Pancreas (tissue), 10 donors: ENCODE data around the gene SEPTIN1. TPM values are rescaled to one million over a fixed set of nuclear protein-coding genes. Genes with fewer than 3 reads are reported as not detected.

Experiments
- ATAC-seq, 4 donors: fragments of 200-7000 bp; cut with Tn5 transposase; one replicate each; pipeline versions ENCODE4 v1.8.0 to v1.9.1; 2020; ENCODE audit warnings: mild to moderate bottlenecking in 4 of 4, moderate library complexity in 4 of 4
- DNase-seq, 6 donors: peaks; one replicate each; pipeline ENCODE4 v3.0.0-alpha.2; 2020
- FAIRE-seq: peaks from 2 replicates; lab custom pipeline; 2012; peaks lifted over from hg19 to GRCh38; lab: Jason Lieb, UNC
- H3K27ac ChIP-seq, 4 donors: fragments of 200-600 bp; sonication (generic); 1 replicate in 3 of 4; 2 replicates in 1 of 4; pipeline versions ENCODE4 v1.5.0 to v1.8.0; 2020
- H3K27me3 ChIP-seq, 4 donors: fragments of 200-600 bp; one replicate each; pipeline ENCODE4 v1.8.0; 2021
- H3K36me3 ChIP-seq, 3 donors: fragments of 200-600 bp; sonication (generic) in 1 of 3; one replicate each; pipeline versions ENCODE4 v1.5.0 to v1.8.0; 2020 to 2021
- H3K4me1 ChIP-seq, 3 donors: fragments of 200-600 bp; one replicate each; pipeline ENCODE4 v1.8.0; 2021
- H3K4me3 ChIP-seq, 4 donors: fragments of 200-600 bp; sonication (generic) in 2 of 4; one replicate each; pipeline versions ENCODE4 v1.5.0 to v1.8.0; 2020 to 2021
- H3K9me3 ChIP-seq, 4 donors: fragments of 200-600 bp; one replicate each; pipeline ENCODE4 v1.8.0; 2021
- WGBS, 2 donors: extraction: QIAGEN DNeasy Blood & Tissue Kit; methylation state at CpG; one replicate each; pipeline ENCODE4 v1.1.7; 2013; 5-methylcytosine and 5-hydroxymethylcytosine counted together
- intact Hi-C, 3 donors: fragments of 100-400 bp; cut with DNase I; formaldehyde crosslinking; loops; one replicate each; pipeline versions ENCODE4 v1.11.1 to v1.14.2; 2022
- polyA plus RNA-seq, 2 donors: library from polyadenylated mRNA; stranded (reverse); fragments of 200-250 nt; gene quantifications; one replicate each; pipeline ENCODE4 v1.2.3, GENCODE V29; 2013
- total RNA-seq, 6 donors: library from RNA; stranded (reverse); fragmentation: NEBNext Ultra II Directional in 4 of 6; extraction: Animal tissue kit (Norgen Biotek cat#: 25700) in 4 of 6; gene quantifications; one replicate each; pipeline versions ENCODE4 v1.2.1 to v1.2.4, GENCODE V29; 2021 to 2023
- TF ChIP-seq, protein P1 (sequence below), 4 donors: fragments of 200-600 bp; sonication (generic) in 3 of 4; IDR thresholded peaks; one replicate each; pipeline versions ENCODE4 v1.5.0 to v1.8.0; 2021; ENCODE audit warnings: antibody characterized with exemption in 4 of 4
- donor health status: healthy with polysubstance abuse.
- donor health status: DM: no; HTN: no; CAD: no; lungs with moderate emphysema.
- donor health status: DM: no; HTN: no; CAD: no.
- donor health status: control.
- donor health status: control.
- donor health status: Bipolar disorder and iron deficiency.
- donor health status: DM: yes; HTN: yes; CAD: no.
- donor health status: DM: no; HTN: no; CAD: no.
- donor health status: DM: no; HTN: no; CAD: no.
- donor health status: DM: yes; HTN: yes; CAD: no.

The SEPTIN1 gene
- total and polyA plus RNA-seq, 8 donors = 0.63 to 3.3 (median 1.5) TPM

DNA sequence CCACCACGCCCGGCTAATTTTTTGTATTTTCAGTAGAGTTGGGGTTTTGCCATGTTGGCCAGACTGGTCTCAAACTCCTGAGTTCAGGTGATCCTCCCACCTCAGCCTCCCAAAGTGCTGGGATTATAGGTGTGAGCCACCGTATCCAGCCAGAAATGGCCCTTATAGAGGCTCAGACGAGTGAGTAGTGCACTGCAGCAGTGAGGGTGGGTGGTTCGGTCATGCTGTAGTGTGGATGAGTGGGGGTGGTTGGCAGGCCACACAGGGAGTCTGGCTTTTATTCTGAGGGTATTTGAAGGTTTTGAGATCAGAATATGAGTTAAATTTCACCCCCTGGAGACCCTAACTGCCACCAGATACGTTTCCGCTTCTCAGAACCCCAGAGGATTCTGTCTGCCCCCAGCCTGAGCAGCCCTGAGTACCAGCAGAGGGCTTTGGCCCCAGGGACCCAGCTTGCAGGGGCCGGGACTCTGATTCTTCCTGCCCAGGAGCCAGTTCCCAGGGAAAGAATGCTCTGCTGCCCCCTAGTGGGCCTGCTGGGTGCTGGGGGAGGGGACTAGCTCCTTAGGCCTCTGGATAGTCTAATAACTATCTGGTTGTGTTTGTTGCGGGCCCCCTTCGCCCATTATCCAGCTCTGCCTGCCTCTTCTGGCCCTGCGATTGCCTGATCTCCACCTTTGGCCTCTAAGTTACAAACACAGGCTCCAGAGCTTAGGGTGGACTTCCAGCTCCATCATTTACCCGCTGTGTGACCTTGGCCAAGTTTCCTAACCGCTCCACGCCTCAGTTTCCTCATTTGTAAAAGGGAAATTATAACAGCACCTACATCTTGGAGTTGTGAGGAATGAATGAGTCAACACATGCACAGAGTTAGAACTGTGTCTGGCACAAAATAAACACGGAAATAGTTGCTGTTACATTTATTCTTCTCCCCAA, 27.0 kb upstream of the SEPTIN1 start:
- intact Hi-C loops = no loop called here
- no peak overlapping the region for H3K4me3 ChIP-seq
- H3K4me1 ChIP-seq = peaks cover 18 to 28% (median 21%) of the 10 kb centered on the region in 3 donors
- H3K27me3 ChIP-seq = no peaks in the 10 kb centered on the region
- WGBS, 2 donors = 31 to 43% methylated on average over 15 of the region's 15 CpGs
- peak; percentile 55 to 81 (median 72) for ATAC-seq
- TF ChIP-seq, protein P1, sequence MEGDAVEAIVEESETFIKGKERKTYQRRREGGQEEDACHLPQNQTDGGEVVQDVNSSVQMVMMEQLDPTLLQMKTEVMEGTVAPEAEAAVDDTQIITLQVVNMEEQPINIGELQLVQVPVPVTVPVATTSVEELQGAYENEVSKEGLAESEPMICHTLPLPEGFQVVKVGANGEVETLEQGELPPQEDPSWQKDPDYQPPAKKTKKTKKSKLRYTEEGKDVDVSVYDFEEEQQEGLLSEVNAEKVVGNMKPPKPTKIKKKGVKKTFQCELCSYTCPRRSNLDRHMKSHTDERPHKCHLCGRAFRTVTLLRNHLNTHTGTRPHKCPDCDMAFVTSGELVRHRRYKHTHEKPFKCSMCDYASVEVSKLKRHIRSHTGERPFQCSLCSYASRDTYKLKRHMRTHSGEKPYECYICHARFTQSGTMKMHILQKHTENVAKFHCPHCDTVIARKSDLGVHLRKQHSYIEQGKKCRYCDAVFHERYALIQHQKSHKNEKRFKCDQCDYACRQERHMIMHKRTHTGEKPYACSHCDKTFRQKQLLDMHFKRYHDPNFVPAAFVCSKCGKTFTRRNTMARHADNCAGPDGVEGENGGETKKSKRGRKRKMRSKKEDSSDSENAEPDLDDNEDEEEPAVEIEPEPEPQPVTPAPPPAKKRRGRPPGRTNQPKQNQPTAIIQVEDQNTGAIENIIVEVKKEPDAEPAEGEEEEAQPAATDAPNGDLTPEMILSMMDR (IDR thresholded peaks at IDR 0.05) = peak; percentile 91 to 97 (median 96)
- no peaks in the 10 kb centered on the region for H3K9me3 ChIP-seq
- H3K27ac ChIP-seq = peak overlapping the region in 2 of 4 donors; percentile 47 to 62
- DNase-seq = peak; percentile 86 to 99 (median 94)
- no peak for FAIRE-seq
- no peaks in the 10 kb centered on the region for H3K36me3 ChIP-seq

DNA sequence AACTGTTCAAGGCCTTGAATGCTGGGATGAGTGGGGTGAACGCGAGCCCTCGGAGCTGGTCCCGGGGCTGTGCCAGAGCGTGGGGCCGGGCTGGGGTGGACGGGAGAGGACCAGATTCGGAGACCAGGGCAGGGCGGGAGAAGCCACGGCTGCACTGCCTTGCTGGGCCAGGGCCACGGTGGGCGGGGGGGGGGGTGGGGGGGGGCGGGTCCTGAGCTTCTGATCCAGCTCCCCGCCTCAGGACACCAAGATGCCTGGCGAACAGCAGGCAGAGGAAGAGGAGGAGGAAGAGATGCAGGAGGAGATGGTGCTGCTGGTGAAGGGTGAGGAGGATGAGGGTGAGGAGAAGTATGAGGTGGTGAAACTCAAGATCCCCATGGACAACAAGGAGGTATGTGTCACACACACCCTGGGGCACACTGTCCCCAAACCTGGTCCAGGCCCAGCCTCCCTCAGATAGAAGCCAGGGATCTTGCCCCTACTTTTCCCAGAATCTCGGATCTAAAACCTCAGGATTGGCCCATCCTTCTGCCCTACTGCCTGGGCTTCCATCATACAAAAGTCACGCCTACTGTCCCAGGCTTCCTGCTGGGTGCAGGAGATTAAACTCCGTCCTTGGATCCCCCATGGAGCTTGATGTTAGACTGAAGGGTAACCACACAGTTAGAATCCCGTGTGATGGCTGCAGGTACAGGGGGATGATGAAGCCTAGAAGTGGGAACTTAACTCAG, 25.6 kb upstream of the SEPTIN1 start:
- H3K36me3 ChIP-seq = no peaks in the 10 kb centered on the region
- FAIRE-seq = no peak
- WGBS, 2 donors = 10 to 23% methylated on average over 9 to 18 of the region's 19 CpGs
- peak overlapping the region; percentile 52 to 66 (median 60) for H3K4me3 ChIP-seq
- H3K4me1 ChIP-seq = peaks cover 4 to 14% (median 7%) of the 10 kb centered on the region in 3 donors
- ATAC-seq = peak; percentile 2 to 25 (median 6)
- H3K9me3 ChIP-seq = no peaks in the 10 kb centered on the region
- H3K27ac ChIP-seq = peak overlapping the region; percentile 54 to 86 (median 79)
- intact Hi-C loops = no loop called here
- no peak for DNase-seq
- H3K27me3 ChIP-seq = no peaks in the 10 kb centered on the region
- TF ChIP-seq, protein P1 (IDR thresholded peaks at IDR 0.05) = no peak

DNA sequence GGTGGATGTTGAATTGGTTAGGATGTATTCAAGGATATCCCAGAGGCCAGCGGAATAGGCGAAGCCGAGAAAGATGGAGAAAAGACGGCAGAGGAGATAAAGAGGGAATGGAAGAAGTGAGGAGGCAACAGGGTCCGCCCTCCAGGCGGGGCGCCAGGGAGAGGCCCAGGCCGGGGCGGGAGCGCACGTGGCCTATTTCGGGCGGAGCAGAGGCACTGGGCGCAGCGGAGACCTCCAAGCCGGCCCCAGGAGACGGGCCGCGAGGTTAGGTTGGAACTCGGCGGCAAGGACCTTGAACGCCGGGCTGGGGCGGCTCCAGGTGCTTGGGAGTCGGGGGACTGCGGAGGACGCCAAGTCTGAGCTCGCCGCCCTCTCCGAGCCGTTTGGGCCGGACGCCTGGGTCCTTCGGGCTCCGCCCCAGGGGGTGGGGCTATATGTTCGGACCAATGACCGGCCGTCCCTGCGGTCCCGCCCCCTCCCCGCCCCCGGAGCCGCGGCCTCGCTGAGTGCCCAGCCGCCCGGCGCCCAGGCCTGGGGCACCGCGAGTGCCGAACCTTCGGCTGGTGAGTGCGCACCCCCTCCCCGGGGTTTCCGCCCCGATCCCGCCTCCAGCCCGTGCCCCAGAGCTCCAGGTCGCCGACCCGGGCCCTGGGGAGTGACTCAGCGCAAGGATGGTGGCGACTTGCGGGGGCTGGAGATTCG, 24.9 kb upstream of the SEPTIN1 start, which contains the start of gene ZNF771:
Gene ZNF771, plus strand, starts transcription at position 505 of the 702 bp plus-strand sequence. CDS start 448 bp downstream, outside the sequence.
- DNase-seq (peak; percentile 92 to 98 (median 96)), FAIRE-seq (no peak), ATAC-seq (peak; percentile 94 to 96 (median 95))
- Histone ChIP-seq H3K4me1 (peaks cover 0 to 12% (median 5%) of the 10 kb centered on the region in 3 donors), H3K4me3 (peak within 1 kb of the TSS; percentile 52 to 66 (median 60)), H3K9me3 (no peaks in the 10 kb centered on the region), H3K36me3 (no peaks in the 10 kb centered on the region), H3K27me3 (no peaks in the 10 kb centered on the region), H3K27ac (peak within 1 kb of the TSS; percentile 54 to 86 (median 79))
- intact Hi-C loops = no loop called here
- TF ChIP-seq, protein P1 (IDR thresholded peaks at IDR 0.05) = no peak
- WGBS, 2 donors = 1% methylated on average over 47 to 65 of the region's 65 CpGs

DNA sequence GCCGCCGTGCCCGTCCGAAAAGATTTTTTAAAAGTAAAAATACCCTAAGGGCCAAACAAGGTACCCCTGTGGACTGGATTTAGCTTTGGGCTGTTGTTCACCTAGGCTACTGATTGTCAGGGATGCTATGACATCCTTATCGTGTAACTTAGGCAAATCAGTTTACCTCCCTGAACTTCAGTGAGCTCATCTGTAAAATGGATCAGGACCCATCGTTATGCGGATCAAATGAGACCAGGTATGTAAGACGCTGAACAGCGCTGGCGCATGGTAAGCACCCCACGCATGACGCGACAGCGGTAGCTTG, 24.4 kb upstream of the SEPTIN1 start:
- TF ChIP-seq, protein P1 (IDR thresholded peaks at IDR 0.05) = no peak
- 10 to 11% methylated on average over 14 of the region's 14 CpGs for WGBS, 2 donors
- no peak for FAIRE-seq

More for the DNA sequence above, 24.4 kb upstream of the SEPTIN1 start:
- ATAC-seq (no peak), DNase-seq (no peak)
- Histone ChIP-seq H3K27ac (peak overlapping the region; percentile 54 to 86 (median 79)), H3K27me3 (no peaks in the 10 kb centered on the region), H3K4me1 (peaks cover 0 to 12% (median 5%) of the 10 kb centered on the region in 3 donors), H3K36me3 (no peaks in the 10 kb centered on the region), H3K9me3 (no peaks in the 10 kb centered on the region), H3K4me3 (peak overlapping the region; percentile 52 to 66 (median 60))
- intact Hi-C loops = no loop called here
